GM18907 (cell line): ENCODE measurements around the gene MSI2.

Experiments used
- ATAC-seq: cut with Tn5 transposase; IDR thresholded peaks from one replicate; pipeline ENCODE4 v1.9.1; 2021; ENCODE audit warnings: mild to moderate bottlenecking, moderate library complexity; ENCODE audit not compliant: unreplicated experiment

The MSI2 gene

GRCh38 chr17:57584050-57584551, 327.8 kb downstream of the MSI2 start:
- ATAC-seq = no peak

- ATAC-seq = no peak
These were observed 329.2 kb downstream of the MSI2 start for GRCh38 chr17:57585341-57586195.

GRCh38 chr17:57586196-57586740, 329.9 kb downstream of the MSI2 start:
- ATAC-seq = no peak

GRCh38 chr17:57586742-57587141, 330.4 kb downstream of the MSI2 start:
- no peak for ATAC-seq

GRCh38 chr17:57587193-57587969, 331.1 kb downstream of the MSI2 start:
- ATAC-seq = no peak

- ATAC-seq = no peak
These were observed 331.8 kb downstream of the MSI2 start for GRCh38 chr17:57588086-57588485.

GRCh38 chr17:57589151-57590034, 333.1 kb downstream of the MSI2 start:
- no peak for ATAC-seq

- no peak for ATAC-seq
These were observed 337.6 kb downstream of the MSI2 start for GRCh38 chr17:57593739-57594462.

GRCh38 chr17:57594767-57595166, 338.4 kb downstream of the MSI2 start:
- no peak for ATAC-seq

- no peak for ATAC-seq
These were observed 339.1 kb downstream of the MSI2 start for GRCh38 chr17:57595426-57595825.

- ATAC-seq = no peak
These were observed 339.8 kb downstream of the MSI2 start for GRCh38 chr17:57595947-57596695.

GRCh38 chr17:57597101-57597500, 340.8 kb downstream of the MSI2 start:
- ATAC-seq = no peak

- no peak for ATAC-seq
These were observed 341.5 kb downstream of the MSI2 start for GRCh38 chr17:57597531-57598453.

GRCh38 chr17:57599271-57600045, 343.1 kb downstream of the MSI2 start:
- no peak for ATAC-seq

GRCh38 chr17:57600074-57600473, 343.8 kb downstream of the MSI2 start:
- ATAC-seq = no peak

GRCh38 chr17:57601143-57601735, 344.9 kb downstream of the MSI2 start:
- no peak for ATAC-seq

GRCh38 chr17:57602896-57603295, 346.6 kb downstream of the MSI2 start:
- no peak for ATAC-seq
